ENCODE data around the gene TAF1D. TPM values are rescaled to one million over a fixed set of nuclear protein-coding genes. Genes with fewer than 3 reads are reported as not detected.
"Not testable (repeated sequence)": the region's sequence is repeated elsewhere in the genome, so short reads cannot be mapped to it uniquely, and the experiment has no call there.

Gene TAF1D
- total RNA-seq, 4 donors from 2014 or later: 106 to 281 (median 127) TPM

DNA sequence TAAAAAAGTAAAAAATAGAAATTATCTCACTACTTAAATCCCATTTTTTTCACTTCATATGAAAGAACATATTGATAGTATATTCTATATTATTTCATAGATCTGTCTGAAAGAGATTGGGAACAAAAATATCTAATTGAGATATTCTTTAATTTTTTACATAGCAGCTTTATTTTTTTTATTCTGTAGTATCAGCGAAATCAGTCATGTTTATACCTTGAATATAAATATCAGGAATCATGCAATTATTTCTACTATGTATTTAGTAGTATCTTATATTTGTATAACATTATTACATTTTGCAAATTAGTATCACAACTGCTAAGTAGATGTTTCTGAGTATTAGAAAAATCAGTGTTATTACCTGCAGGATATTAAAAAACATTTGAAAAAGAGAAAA, 20.6 kb upstream of the TAF1D start:
- ATAC-seq (ENCODE audit: low FRiP score) (no peak), DNase-seq (ENCODE audit: low spot score) (no peak)
- TF ChIP-seq, protein P1, sequence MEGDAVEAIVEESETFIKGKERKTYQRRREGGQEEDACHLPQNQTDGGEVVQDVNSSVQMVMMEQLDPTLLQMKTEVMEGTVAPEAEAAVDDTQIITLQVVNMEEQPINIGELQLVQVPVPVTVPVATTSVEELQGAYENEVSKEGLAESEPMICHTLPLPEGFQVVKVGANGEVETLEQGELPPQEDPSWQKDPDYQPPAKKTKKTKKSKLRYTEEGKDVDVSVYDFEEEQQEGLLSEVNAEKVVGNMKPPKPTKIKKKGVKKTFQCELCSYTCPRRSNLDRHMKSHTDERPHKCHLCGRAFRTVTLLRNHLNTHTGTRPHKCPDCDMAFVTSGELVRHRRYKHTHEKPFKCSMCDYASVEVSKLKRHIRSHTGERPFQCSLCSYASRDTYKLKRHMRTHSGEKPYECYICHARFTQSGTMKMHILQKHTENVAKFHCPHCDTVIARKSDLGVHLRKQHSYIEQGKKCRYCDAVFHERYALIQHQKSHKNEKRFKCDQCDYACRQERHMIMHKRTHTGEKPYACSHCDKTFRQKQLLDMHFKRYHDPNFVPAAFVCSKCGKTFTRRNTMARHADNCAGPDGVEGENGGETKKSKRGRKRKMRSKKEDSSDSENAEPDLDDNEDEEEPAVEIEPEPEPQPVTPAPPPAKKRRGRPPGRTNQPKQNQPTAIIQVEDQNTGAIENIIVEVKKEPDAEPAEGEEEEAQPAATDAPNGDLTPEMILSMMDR (IDR thresholded peaks at IDR 0.05): no peak

DNA sequence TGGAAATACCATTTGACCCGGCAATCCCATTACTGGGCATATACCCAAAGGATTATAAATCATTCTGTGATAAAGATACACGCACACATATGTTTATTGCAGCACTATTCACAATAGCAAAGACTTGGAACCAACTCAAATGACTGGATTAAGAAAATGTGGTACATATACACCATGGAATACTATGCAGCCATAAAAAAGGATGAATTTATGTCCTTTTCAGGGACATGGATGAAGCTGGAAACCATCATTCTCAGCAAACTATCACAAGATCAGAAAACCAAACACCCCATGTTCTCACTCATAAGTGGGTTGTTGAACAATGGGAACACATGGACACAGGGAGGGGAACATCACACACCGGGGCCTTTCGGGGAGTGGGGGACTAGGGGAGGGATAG, 17.8 kb upstream of the TAF1D start:
- not testable (repeated sequence) for ATAC-seq (ENCODE audit: low FRiP score)

DNA sequence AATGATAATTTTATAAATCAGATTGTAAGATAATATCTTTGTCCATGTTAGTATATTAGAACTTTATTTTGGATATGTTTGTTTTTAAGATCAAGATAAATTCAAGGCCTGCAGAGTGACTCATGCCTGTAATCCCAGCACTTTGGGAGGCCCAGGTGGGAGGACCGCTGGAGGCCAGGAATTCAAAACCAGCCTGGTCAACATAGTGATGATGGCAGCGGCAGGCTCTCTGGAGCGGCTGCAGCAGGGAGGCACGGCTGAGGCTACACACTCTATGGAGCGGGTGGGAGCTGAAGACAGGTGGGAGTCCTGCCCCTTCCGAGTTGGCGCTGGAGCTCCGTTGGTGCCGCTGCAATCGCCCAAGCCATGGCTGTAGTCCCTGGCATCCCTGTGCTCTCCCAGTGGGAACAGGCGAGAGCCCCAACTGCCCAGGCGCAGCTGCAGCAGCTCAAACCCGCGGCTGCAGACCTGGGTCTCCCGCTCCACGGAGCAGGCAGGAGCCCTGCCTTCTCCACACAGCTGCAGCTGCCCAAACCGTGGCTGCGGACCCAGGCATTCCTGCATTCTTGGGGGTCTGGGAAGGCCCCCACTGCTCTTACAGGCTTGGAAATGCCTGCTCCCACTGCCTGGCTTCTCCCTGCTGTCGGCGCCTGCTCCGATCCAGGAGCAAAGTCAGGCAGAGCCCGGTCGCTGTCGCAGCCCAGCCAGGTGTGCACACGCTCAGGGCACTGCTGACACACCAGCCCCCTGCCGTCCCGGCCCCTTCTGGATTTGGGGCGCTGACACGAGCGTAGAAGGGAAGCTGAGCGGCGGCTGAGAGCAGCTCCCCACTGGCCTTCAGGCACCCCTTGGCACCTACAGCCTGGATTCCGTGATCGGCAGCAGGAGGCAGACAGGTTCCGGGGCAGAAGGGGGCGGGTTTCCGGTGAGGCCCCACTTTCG, 16.9 kb upstream of the TAF1D start:
- no peak for DNase-seq (ENCODE audit: low spot score)
- no peak for ATAC-seq (ENCODE audit: low FRiP score)
- TF ChIP-seq, protein P1 (IDR thresholded peaks at IDR 0.05): no peak

More for the DNA sequence above, 17.8 kb upstream of the TAF1D start:
- DNase-seq (ENCODE audit: low spot score): not testable (repeated sequence)

DNA sequence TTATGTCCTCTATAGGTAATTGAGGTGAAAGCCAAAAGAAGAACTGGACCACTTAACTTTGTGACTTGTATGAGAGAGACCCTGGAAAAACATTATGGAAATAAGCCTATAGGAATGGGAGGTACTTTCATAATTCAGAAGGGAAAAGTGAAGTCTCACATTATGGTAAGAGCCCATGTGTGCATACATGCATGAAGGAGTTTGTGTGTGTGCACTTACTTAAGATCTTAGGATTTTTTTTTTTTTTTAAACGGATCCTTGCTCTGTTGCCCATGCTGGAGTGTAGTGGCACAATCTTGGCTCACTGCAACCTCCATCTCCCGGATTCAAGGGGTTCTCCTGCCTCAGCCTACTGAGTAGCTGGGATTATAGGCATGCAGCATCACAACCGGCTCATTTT, 16.0 kb upstream of the TAF1D start:
- TF ChIP-seq, protein P1 (IDR thresholded peaks at IDR 0.05): no peak
- DNase-seq (ENCODE audit: low spot score): no peak
- no peak for ATAC-seq (ENCODE audit: low FRiP score)

DNA sequence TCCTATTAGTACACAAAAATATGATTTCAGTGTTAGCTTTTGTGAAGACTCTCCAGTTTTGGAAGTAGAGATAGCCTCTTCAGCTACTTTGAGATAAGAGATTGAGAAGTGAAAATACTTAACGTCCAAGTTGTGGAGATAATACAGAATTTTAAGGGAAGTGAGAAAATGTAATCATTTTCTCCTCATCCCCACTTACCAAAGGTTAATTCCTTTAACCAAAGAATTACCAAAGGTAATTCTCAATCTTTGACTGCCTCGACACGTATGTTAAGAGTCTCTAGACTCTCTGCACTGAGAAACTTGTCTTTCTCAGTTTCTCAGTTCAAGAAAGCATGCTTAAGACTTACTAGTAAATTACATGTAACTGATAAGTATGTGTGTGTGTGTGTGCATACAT, 15.5 kb upstream of the TAF1D start:
- no peak for DNase-seq (ENCODE audit: low spot score)

DNA sequence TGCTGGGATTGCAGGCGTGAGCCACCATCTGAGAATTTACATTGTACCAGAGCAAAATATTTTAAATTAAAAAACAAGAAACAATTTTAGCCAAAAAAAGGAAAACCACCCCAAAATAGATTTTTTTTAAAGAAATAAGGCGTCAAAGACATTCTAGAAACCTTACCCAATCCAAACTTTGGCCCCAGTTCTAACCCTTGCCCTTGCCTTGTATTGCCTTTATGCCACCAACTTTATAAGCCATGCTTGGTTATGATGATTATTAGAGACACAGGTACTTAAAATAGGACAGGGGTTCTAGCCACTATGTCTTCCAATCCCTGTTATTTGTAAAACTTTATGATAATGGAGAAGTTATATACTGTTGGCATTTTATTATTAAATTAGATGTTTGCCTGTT, 11.9 kb upstream of the TAF1D start:
- DNase-seq (ENCODE audit: low spot score) (no peak), ATAC-seq (ENCODE audit: low FRiP score) (no peak)
- TF ChIP-seq, protein P1 (IDR thresholded peaks at IDR 0.05): no peak

More for the DNA sequence above, 15.5 kb upstream of the TAF1D start:
- TF ChIP-seq, protein P1 (IDR thresholded peaks at IDR 0.05): no peak
- no peak for ATAC-seq (ENCODE audit: low FRiP score)

DNA sequence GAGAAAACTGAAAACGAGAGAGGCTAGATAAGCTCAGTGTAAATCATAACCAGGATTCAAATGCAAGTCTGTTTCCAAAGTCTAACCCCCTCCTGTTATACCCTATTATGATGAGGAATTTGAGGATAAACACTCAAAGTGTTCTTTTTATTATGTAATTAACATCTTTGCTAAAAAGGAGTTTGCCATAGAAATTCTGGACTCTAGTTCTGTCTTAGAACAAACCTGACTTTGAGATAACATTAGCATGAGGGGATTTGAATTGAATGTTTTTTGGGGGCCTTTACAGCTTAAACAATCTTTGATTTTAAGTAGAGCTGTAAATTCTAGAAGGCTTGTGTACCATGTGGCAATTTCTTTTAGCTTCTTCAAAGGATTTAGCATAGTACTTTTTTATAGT, 9.7 kb upstream of the TAF1D start:
- TF ChIP-seq, protein P1 (IDR thresholded peaks at IDR 0.05): no peak
- ATAC-seq (ENCODE audit: low FRiP score) (no peak), DNase-seq (ENCODE audit: low spot score) (no peak)

Data from omental fat pad (tissue), 4 donors.